NT2/D1 (cell line): ENCODE measurements around the gene ZBTB8B.
"Not testable (repeated sequence)": the region's sequence is repeated elsewhere in the genome, so short reads cannot be mapped to it uniquely, and the experiment has no call there.

ENCODE experiments used
- SUZ12 ChIP-seq: IDR thresholded peaks from 2 replicates; pipeline ENCODE4 v1.6.1; 2011; ENCODE audit not compliant: insufficient read length, insufficient read depth; ENCODE audit errors: extremely low read depth
- YY1 ChIP-seq: IDR thresholded peaks from 2 replicates; pipeline ENCODE4 v1.6.1; 2011; ENCODE audit not compliant: insufficient read length, insufficient read depth
- ZNF274 ChIP-seq: IDR thresholded peaks from 2 replicates; pipeline ENCODE4 v1.6.1; 2011; ENCODE audit warnings: mild to moderate bottlenecking, low read depth, low read length

DNA sequence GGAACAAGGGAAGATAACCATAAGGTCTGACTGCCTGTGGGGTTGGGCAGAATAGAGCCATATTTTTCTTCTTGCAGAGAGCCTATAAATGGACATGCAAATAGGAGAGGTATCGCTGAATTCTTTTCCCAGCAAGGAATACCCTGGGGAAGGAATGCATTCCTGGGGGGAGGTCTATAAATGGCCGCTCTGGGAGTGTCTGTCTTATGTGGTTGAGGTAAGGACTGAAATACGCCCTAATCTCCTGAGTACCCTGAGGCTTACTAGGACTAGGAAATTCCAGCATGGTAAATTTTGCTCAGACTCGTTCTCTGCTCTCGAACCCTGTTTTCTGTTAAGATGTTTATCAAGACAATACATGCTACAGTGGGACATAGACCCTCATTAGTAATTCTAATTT lies 6.1 kb upstream of the ZBTB8B start:
- not testable (repeated sequence) for TF ChIP-seq ZNF274, YY1, SUZ12
